Activated T-cell treated with anti-CD3 and anti-CD28 coated beads for 1 hour (primary cell): ENCODE results near the gene ANK3.

Experiments
- DNase-seq: peaks from one replicate; pipeline ENCODE4 v3.0.0-alpha.2; 2020; ENCODE audit warnings: low read depth

The ANK3 gene

GRCh38 chr10:60139290-60139689, 250.4 kb downstream of the ANK3 start:
- DNase-seq: no peak

GRCh38 chr10:60138842-60139241, 250.8 kb downstream of the ANK3 start:
- no peak for DNase-seq

- no peak for DNase-seq
Observed at GRCh38 chr10:60138026-60138425, 251.6 kb downstream of the ANK3 start.

GRCh38 chr10:60137292-60137992, 252.2 kb downstream of the ANK3 start:
- DNase-seq: no peak

GRCh38 chr10:60135020-60135419, 254.7 kb downstream of the ANK3 start:
- DNase-seq: no peak

GRCh38 chr10:60134548-60134947, 255.1 kb downstream of the ANK3 start:
- no peak for DNase-seq

GRCh38 chr10:60130130-60130579, 259.5 kb downstream of the ANK3 start:
- no peak for DNase-seq

- no peak for DNase-seq
Observed at GRCh38 chr10:60125895-60126294, 263.8 kb downstream of the ANK3 start.

- DNase-seq: no peak
Observed at GRCh38 chr10:60124536-60124935, 265.1 kb downstream of the ANK3 start.

- no peak for DNase-seq
Observed at GRCh38 chr10:60123668-60124067, 266.0 kb downstream of the ANK3 start.

- DNase-seq: no peak
Observed at GRCh38 chr10:60123172-60123571, 266.5 kb downstream of the ANK3 start.

GRCh38 chr10:60122190-60122589, 267.5 kb downstream of the ANK3 start:
- no peak for DNase-seq

- no peak for DNase-seq
Observed at GRCh38 chr10:60114765-60115586, 274.7 kb downstream of the ANK3 start.

GRCh38 chr10:60110739-60111138, 278.9 kb downstream of the ANK3 start:
- DNase-seq: no peak

GRCh38 chr10:60107308-60107976, 282.2 kb downstream of the ANK3 start:
- no peak for DNase-seq

- no peak for DNase-seq
Observed at GRCh38 chr10:60105295-60105695, 284.4 kb downstream of the ANK3 start.

- DNase-seq: no peak
Observed at GRCh38 chr10:60101821-60102220, 287.9 kb downstream of the ANK3 start.

GRCh38 chr10:60099998-60100747, 289.5 kb downstream of the ANK3 start:
- no peak for DNase-seq

GRCh38 chr10:60098677-60099601, 290.7 kb downstream of the ANK3 start:
- DNase-seq: no peak

GRCh38 chr10:60096761-60097513, 292.7 kb downstream of the ANK3 start:
- DNase-seq: no peak
